SH-SY5Y (cell line): Measurements from ENCODE around the gene ADPRM.

ENCODE experiments used
- GATA2 ChIP-seq: IDR thresholded peaks from 2 replicates; pipeline ENCODE4 v1.6.1; 2011; ENCODE audit warnings: mild to moderate bottlenecking, low read depth, low read length
- GATA3 ChIP-seq: IDR thresholded peaks from 2 replicates; pipeline ENCODE4 v1.6.1; 2011; ENCODE audit warnings: low read depth, mild to moderate bottlenecking, low read length, moderate library complexity

ADPRM gene

GRCh38 chr17:10744501-10745000 is 47.2 kb downstream of the ADPRM start:
- TF ChIP-seq GATA3 (no peak), GATA2 (no peak)

GRCh38 chr17:10745231-10745630 is 47.8 kb downstream of the ADPRM start:
- TF ChIP-seq GATA3 (no peak), GATA2 (no peak)

- TF ChIP-seq GATA2 = no peak
- no peak for TF ChIP-seq GATA3
Observed at GRCh38 chr17:10748531-10749181, 51.3 kb downstream of the ADPRM start.

- no peak for TF ChIP-seq GATA3
- TF ChIP-seq GATA2 = no peak
Observed at GRCh38 chr17:10750210-10750609, 52.8 kb downstream of the ADPRM start.

GRCh38 chr17:10751563-10751962 is 54.2 kb downstream of the ADPRM start:
- no peak for TF ChIP-seq GATA3
- no peak for TF ChIP-seq GATA2

GRCh38 chr17:10752696-10753095 is 55.3 kb downstream of the ADPRM start:
- TF ChIP-seq GATA2 (no peak), GATA3 (no peak)

GRCh38 chr17:10754109-10754508 is 56.7 kb downstream of the ADPRM start:
- no peak for TF ChIP-seq GATA3
- TF ChIP-seq GATA2 = no peak

- TF ChIP-seq GATA2 (no peak), GATA3 (no peak)
Observed at GRCh38 chr17:10754861-10755591, 57.6 kb downstream of the ADPRM start.

GRCh38 chr17:10755592-10756127 is 58.3 kb downstream of the ADPRM start:
- no peak for TF ChIP-seq GATA3
- TF ChIP-seq GATA2 = no peak

- TF ChIP-seq GATA3 (no peak), GATA2 (no peak)
Observed at GRCh38 chr17:10756185-10756584, 58.8 kb downstream of the ADPRM start.

- TF ChIP-seq GATA2 = no peak
- TF ChIP-seq GATA3 = no peak
Observed at GRCh38 chr17:10756619-10757018, 59.2 kb downstream of the ADPRM start.

GRCh38 chr17:10757067-10757466 is 59.7 kb downstream of the ADPRM start:
- TF ChIP-seq GATA2 (no peak), GATA3 (no peak)

GRCh38 chr17:10757647-10758046 is 60.3 kb downstream of the ADPRM start:
- TF ChIP-seq GATA3 (no peak), GATA2 (no peak)

GRCh38 chr17:10758062-10758461 is 60.7 kb downstream of the ADPRM start:
- TF ChIP-seq GATA2 (no peak), GATA3 (no peak)
